ENCODE results near the gene SUSD5.
"Not testable (repeated sequence)": the region's sequence is repeated elsewhere in the genome, so short reads cannot be mapped to it uniquely, and the experiment has no call there.

The SUSD5 gene

DNA sequence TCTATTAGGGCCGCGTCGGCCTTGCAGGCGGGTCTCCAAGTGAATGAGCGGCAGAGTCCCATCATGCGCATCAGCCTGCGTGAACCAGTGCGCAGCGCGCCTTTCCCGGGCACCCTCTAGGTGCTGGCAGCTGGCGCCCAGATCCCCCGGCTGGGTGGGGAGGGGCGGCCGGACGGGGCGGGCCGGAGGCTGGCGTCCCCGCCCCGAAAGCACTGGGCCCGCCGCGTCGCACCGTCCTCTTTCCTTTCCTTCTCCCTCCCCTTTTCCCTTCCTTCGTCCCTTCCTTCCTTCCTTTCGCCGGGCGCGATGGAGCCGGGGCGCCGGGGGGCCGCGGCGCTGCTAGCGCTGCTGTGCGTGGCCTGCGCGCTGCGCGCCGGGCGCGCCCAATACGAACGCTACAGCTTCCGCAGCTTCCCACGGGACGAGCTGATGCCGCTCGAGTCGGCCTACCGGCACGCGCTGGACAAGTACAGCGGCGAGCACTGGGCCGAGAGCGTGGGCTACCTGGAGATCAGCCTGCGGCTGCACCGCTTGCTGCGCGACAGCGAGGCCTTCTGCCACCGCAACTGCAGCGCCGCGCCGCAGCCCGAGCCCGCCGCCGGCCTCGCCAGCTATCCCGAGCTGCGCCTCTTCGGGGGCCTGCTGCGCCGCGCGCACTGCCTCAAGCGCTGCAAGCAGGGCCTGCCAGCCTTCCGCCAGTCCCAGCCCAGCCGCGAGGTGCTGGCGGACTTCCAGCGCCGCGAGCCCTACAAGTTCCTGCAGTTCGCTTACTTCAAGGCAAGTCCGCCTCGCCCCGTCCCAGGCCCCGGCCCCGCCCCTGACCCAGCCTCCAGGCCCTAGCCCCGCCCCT is 104.6 kb downstream of the SUSD5 start, which contains the start of gene CRTAP:
Gene CRTAP, plus strand, starts transcription at position 243 of the 850 bp plus-strand sequence. Its CDS starts 64 bp downstream, at position 307.
- ChIA-PET CTCF (interaction anchor here (12.7 kb wide), 1 partner anchor 19 kb away, joined by 116 read pairs; no protein-coding TSS in a partner anchor), POLR2A (no interaction called here)
- TF ChIP-seq, protein P1, sequence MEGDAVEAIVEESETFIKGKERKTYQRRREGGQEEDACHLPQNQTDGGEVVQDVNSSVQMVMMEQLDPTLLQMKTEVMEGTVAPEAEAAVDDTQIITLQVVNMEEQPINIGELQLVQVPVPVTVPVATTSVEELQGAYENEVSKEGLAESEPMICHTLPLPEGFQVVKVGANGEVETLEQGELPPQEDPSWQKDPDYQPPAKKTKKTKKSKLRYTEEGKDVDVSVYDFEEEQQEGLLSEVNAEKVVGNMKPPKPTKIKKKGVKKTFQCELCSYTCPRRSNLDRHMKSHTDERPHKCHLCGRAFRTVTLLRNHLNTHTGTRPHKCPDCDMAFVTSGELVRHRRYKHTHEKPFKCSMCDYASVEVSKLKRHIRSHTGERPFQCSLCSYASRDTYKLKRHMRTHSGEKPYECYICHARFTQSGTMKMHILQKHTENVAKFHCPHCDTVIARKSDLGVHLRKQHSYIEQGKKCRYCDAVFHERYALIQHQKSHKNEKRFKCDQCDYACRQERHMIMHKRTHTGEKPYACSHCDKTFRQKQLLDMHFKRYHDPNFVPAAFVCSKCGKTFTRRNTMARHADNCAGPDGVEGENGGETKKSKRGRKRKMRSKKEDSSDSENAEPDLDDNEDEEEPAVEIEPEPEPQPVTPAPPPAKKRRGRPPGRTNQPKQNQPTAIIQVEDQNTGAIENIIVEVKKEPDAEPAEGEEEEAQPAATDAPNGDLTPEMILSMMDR (IDR thresholded peaks at IDR 0.05; ENCODE audit: control extremely low read depth, extremely low read depth, low read depth, missing control alignments) = no peak
- DNase-seq (ENCODE audit: extremely low spot score) = peak; percentile 84

DNA sequence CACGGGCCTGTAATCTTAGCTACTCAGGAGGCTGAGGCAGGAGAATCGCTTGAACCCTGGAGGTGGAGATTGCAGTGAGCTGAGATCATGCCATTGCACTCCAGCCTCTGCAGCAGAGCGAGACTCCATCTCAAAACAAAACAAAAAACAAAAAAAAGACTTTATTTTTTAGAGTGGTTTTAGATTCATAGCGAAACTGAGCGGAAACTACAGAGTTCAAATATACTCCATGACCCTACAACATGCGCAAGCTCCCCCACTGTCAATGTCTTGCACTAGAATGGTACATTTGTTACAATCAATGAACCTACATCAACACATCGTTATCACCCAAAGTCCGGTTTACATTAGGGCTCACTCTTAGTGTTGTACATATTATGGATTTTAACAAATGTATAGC is 107.0 kb downstream of the SUSD5 start:
- ChIA-PET POLR2A (no interaction called here), CTCF (interaction anchor here (0.6 to 12.7 kb wide), 4 partner anchors 10 to 37 kb away, joined by 3 to 116 read pairs (median 4); no protein-coding TSS in a partner anchor)
- TF ChIP-seq, protein P1 (IDR thresholded peaks at IDR 0.05; ENCODE audit: control extremely low read depth, extremely low read depth, low read depth, missing control alignments) = no peak
- peak; percentile 48 for DNase-seq (ENCODE audit: extremely low spot score)

DNA sequence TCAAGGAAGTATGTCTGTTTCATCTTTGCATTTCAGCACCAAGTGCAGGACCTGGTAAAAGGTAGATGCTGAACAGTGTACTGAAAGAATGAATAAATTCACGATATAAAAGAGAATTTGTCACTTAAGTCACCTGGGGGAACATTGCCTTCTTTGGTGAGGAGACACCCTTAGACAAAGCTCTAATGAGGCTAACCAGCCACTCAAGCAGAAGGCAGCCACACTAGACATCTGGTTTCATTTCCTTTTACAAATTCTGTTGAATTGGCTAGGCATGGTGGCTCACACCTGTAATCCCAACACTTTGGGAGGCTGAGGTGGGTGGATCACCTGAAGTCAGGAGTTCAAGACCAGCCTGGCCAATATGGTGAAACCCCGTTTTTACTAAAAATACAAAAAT is 111.8 kb downstream of the SUSD5 start:
- CTCF ChIA-PET = interaction anchor here (1.3 to 2.1 kb wide), 2 partner anchors 24 to 266 kb away, joined by 3 to 7 read pairs; no protein-coding TSS in a partner anchor
- POLR2A ChIA-PET; DNase-seq (ENCODE audit: extremely low spot score): not testable (repeated sequence)

DNA sequence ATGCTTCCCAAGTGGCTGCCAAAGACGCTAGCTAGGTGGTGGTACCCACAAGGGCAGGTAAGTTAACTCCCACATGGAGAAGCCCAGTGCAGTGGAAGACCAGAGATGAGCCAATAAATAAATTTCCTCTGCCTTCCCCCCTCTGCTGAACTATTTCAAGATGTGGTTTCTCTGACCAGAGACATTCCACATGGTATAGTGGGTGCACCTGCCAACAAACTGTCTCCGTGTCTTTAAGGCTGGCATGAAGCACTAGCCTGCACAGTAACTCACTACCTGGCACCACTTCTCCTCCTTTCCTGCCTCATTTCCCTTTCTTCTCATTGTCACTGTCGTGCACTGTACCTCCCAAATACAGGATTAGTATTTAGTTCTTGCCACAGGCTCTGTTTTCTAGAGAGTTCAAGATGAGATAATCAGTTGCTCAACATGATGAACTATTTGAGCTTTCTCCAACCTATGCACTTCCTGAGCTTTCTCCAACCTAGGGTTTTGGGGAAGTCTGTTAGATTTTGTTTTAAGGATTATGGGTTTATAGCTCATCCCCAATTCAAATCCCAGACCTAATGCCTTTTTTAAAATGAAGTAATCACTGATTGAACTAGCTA is 113.2 kb downstream of the SUSD5 start:
- POLR2A ChIA-PET = no interaction called here
- CTCF ChIA-PET = interaction anchor here (0.8 to 2.6 kb wide), 7 partner anchors 9 to 158 kb away, joined by 3 to 10 read pairs (median 5); partner anchors contain the start of genes GLB1 and TMPPE
- DNase-seq (ENCODE audit: extremely low spot score) = no peak
- TF ChIP-seq, protein P1 (IDR thresholded peaks at IDR 0.05; ENCODE audit: control extremely low read depth, extremely low read depth, low read depth, missing control alignments) = no peak

DNA sequence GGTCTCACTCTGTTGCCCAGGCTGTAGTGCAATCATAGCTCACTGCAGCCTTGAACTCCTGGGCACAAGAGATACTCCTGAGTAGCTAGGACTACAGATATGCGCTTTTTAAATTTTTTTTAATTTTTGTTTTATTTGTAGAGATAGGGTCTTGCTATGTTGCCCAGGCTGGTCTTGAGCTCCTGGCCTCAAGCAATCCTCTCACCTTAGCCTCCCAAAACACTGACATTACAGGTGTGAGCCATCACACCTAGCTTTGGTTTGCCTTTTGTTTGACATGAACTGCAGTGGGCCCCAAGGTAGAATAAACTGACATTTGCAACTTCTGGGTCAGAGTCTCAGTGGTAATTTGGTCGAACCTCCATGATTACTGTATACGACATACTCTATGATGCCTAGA is 113.8 kb downstream of the SUSD5 start:
- ChIA-PET POLR2A (no interaction called here), CTCF (interaction anchor here (1.1 to 2.6 kb wide), 5 partner anchors 8 to 44 kb away, joined by 4 to 10 read pairs (median 8); partner anchors contain the start of genes GLB1 and TMPPE)
- TF ChIP-seq, protein P1 (IDR thresholded peaks at IDR 0.05; ENCODE audit: control extremely low read depth, extremely low read depth, low read depth, missing control alignments) = no peak
- no peak for DNase-seq (ENCODE audit: extremely low spot score)

DNA sequence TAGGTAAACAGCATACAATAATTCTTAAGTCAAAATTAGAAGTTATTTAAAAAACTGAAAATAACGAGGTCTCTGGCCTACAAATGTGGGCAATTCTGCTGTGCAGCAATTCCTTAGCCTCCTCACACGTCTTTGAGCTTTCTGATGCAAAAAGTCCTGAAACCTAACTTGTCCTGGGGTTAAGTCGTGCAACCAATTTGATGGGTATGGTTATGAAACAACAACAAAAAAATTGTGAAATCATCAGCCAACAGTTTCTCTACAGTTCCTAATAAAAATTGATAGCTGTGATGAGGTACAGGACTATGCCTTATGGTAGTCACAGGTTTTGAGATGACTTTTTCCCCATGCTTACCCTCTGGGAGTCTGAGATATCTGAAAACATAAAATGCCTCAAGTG is 115.1 kb downstream of the SUSD5 start:
- DNase-seq (ENCODE audit: extremely low spot score) = no peak
- ChIA-PET POLR2A (no interaction called here), CTCF (interaction anchor here (2.6 kb wide), 1 partner anchor 28 kb away, joined by 8 read pairs; no protein-coding TSS in a partner anchor)
- TF ChIP-seq, protein P1 (IDR thresholded peaks at IDR 0.05; ENCODE audit: control extremely low read depth, extremely low read depth, low read depth, missing control alignments) = no peak

Measured in GM10248 (cell line).